Neuronal stem cell (in vitro differentiated cells): ENCODE results near the gene ENPP1.
A peak's percentile ranks its signal among the peaks of the same experiment; 100 is the strongest.

ENCODE experiments used
- DNase-seq: peaks from one replicate; pipeline ENCODE4 v3.0.0-alpha.2; 2013; ENCODE audit warnings: low spot score
- H2AFZ ChIP-seq: one replicate; pipeline ENCODE4 v1.6.1; 2013; ENCODE audit warnings: mild to moderate bottlenecking, low read length, inconsistent platforms
- H2AK5ac ChIP-seq: 2 replicates; pipeline ENCODE4 v1.6.1; 2013; ENCODE audit warnings: low read depth, mild to moderate bottlenecking, inconsistent platforms, low read length, moderate library complexity, mixed read lengths
- H2BK120ac ChIP-seq: 2 replicates; pipeline ENCODE4 v1.6.1; 2013; ENCODE audit warnings: low read depth, mild to moderate bottlenecking, inconsistent platforms, low read length, moderate library complexity, mixed read lengths
- H2BK12ac ChIP-seq: one replicate; pipeline ENCODE4 v1.6.1; 2013; ENCODE audit warnings: low read length, inconsistent platforms
- H2BK15ac ChIP-seq: 2 replicates; pipeline ENCODE4 v1.6.1; 2013; ENCODE audit warnings: mild to moderate bottlenecking, low read length, inconsistent platforms, mixed read lengths
- H2BK5ac ChIP-seq: one replicate; pipeline ENCODE4 v1.6.1; 2013; ENCODE audit warnings: inconsistent platforms, mild to moderate bottlenecking, low read length, moderate library complexity
- H3K14ac ChIP-seq: one replicate; pipeline ENCODE4 v1.6.1; 2013; ENCODE audit warnings: low read length, inconsistent platforms
- H3K18ac ChIP-seq: 2 replicates; pipeline ENCODE4 v1.6.1; 2013; ENCODE audit warnings: low read length, inconsistent platforms
- H3K23ac ChIP-seq: 2 replicates; pipeline ENCODE4 v1.6.1; 2013; ENCODE audit warnings: low read depth, mild to moderate bottlenecking, mixed read lengths, low read length, inconsistent platforms; ENCODE audit not compliant: poor library complexity
- H3K27ac ChIP-seq: replicated peaks from 3 replicates; pipeline ENCODE4 v1.5.1; 2013; ENCODE audit warnings: low read length, inconsistent platforms
- H3K27me3 ChIP-seq, 3 experiments: 2 replicates each; pipeline ENCODE4 v1.6.1; 2013; ENCODE audit warnings: low read length in 3 of 3, mild to moderate bottlenecking in 2 of 3, inconsistent platforms in 1 of 3, low read depth in 1 of 3, mixed read lengths in 1 of 3, moderate library complexity in 1 of 3; ENCODE audit not compliant: control insufficient read depth in 3 of 3, insufficient read depth in 3 of 3
- H3K36me3 ChIP-seq, 2 donors: replicated peaks in 1 of 2; 2 replicates each; pipeline ENCODE4 v1.6.1; 2013; ENCODE audit warnings: low read length in 2 of 2; ENCODE audit not compliant: control insufficient read depth in 2 of 2, insufficient read depth in 2 of 2
- H3K4ac ChIP-seq: 2 replicates; pipeline ENCODE4 v1.6.1; 2013; ENCODE audit warnings: inconsistent platforms, mild to moderate bottlenecking, low read length, moderate library complexity
- H3K4me1 ChIP-seq, 2 donors: 1 replicate in 1 of 2; 2 replicates in 1 of 2; pipeline ENCODE4 v1.6.1; 2013; ENCODE audit warnings: low read length in 2 of 2, low read depth in 1 of 2; ENCODE audit not compliant: control insufficient read depth in 2 of 2, insufficient read depth in 1 of 2
- H3K4me2 ChIP-seq: one replicate; pipeline ENCODE4 v1.6.1; 2013; ENCODE audit warnings: mild to moderate bottlenecking, low read length, inconsistent platforms; ENCODE audit not compliant: insufficient read depth, poor library complexity, severe bottlenecking
- H3K4me3 ChIP-seq, 2 donors: 2 replicates each; pipeline ENCODE4 v1.5.1; 2013; ENCODE audit warnings: low read length in 2 of 2, mild to moderate bottlenecking in 2 of 2, inconsistent platforms in 1 of 2, moderate library complexity in 1 of 2
- H3K79me1 ChIP-seq: one replicate; pipeline ENCODE4 v1.6.1; 2013; ENCODE audit warnings: low read depth, mild to moderate bottlenecking, inconsistent platforms, low read length, moderate library complexity
- H3K9ac ChIP-seq: one replicate; pipeline ENCODE4 v1.6.1; 2013; ENCODE audit warnings: mild to moderate bottlenecking, low read depth, low read length, inconsistent platforms; ENCODE audit not compliant: poor library complexity
- H3K9me3 ChIP-seq, 2 donors: replicated peaks in 1 of 2; 2 replicates each; pipeline versions ENCODE3 to v1.6.1; 2013; ENCODE audit warnings: low read length in 2 of 2, mild to moderate bottlenecking in 2 of 2, inconsistent platforms in 1 of 2, low read depth in 1 of 2, mixed read lengths in 1 of 2, moderate library complexity in 1 of 2; ENCODE audit not compliant: control insufficient read depth in 2 of 2, insufficient read depth in 1 of 2
- H4K8ac ChIP-seq: one replicate; pipeline ENCODE4 v1.6.1; 2013; ENCODE audit warnings: low read depth, mild to moderate bottlenecking, inconsistent platforms, low read length, moderate library complexity
- H4K91ac ChIP-seq: one replicate; pipeline ENCODE4 v1.6.1; 2013; ENCODE audit warnings: low read length, low read depth, mild to moderate bottlenecking, inconsistent platforms; ENCODE audit not compliant: poor library complexity
- WGBS, 2 donors: extraction: QIAGEN DNeasy Blood & Tissue Kit; methylation state at CpG; one replicate each; pipeline ENCODE4 v1.1.7; 2013; ENCODE audit warnings: missing lambda C conversion rate in 2 of 2, mixed read lengths in 1 of 2; ENCODE audit not compliant: insufficient read length in 2 of 2, insufficient replicate concordance in 1 of 2; ENCODE audit errors: extremely low coverage in 2 of 2; 5-methylcytosine and 5-hydroxymethylcytosine counted together

ENPP1 gene

DNA sequence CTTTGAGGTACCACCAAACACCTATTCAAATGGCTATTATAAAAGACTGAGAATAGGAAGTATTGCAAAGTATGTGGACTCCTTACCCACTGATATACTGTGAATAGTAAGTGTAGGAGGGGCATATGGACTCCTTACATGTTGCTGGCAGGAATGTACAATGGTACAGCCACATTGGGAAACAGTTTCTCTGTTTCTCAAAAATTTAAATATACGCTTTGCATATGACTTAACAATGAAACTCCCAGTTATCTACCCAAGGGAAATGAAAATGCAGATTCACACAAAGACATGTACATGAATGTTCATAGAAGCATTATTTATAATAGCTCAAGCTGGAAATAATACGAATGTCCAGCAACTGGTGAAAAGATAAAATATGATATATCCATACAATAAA lies 5.5 kb upstream of the ENPP1 start:
- Histone ChIP-seq H3K18ac (no peak overlapping the region), H3K9ac (no peak overlapping the region), H3K27ac (no peak overlapping the region), H3K79me1 (no peaks in the 10 kb centered on the region), H4K8ac (no peak overlapping the region), H3K23ac (no peak overlapping the region), H2BK12ac (no peak overlapping the region), H2BK120ac (no peak overlapping the region), H4K91ac (no peak overlapping the region), H3K9me3 (peaks cover 0 to 1% of the 10 kb centered on the region in 2 donors), H2BK15ac (no peak overlapping the region), H2AFZ (no peak overlapping the region), H3K14ac (no peak overlapping the region), H3K4me3 (no peak overlapping the region), H3K4me2 (no peak overlapping the region), H2AK5ac (no peak overlapping the region), H2BK5ac (no peak overlapping the region), H3K27me3 (peaks cover 0 to 34% (median 5%) of the 10 kb centered on the region in 3 experiments), H3K4ac (no peak overlapping the region), H3K36me3 (no peaks in the 10 kb centered on the region), H3K4me1 (peaks cover 0 to 3% of the 10 kb centered on the region in 2 donors)
- no CpG with 5 or more reads among the region's 2 CpGs for WGBS, 2 donors
- no peak for DNase-seq

DNA sequence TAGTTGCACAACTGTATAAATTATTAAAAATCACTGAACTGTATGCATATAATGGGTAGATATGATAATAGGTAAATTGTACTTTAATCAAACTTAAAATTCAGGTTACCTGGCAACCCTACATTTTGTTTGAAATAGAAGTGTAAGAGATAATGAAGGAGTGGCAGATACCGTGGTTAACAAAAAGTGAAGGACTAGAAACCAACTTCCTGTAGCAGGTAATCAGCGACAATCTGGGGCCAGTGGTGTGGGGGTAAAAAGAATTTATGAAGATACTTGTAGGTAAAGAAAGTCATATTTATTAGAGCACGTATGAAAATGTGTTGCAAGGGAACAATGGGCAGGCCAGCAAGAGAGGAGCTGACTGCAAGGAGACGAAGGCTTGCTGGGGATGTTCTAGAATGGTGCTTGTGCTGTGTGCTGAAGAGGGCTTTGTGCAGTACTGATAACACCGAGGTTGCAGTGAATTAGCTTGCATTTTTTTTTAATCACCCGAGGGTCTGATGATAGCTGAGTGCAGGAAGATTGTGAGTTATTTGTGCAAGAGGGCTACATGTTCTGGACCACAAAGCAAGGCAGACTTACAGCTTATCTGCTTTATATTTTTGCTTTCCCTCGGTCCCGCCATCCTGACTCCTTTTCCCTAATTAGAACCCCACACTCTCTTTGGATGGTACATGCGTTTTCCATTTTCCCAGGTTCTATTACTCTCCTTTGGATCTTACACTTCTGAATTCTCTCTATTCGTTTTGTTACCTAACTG lies 4.6 kb upstream of the ENPP1 start:
- Histone ChIP-seq H2BK5ac (no peak overlapping the region), H3K79me1 (no peaks in the 10 kb centered on the region), H2BK12ac (no peak overlapping the region), H3K9me3 (peaks cover 0 to 1% of the 10 kb centered on the region in 2 donors), H3K27me3 (peaks cover 0 to 37% (median 5%) of the 10 kb centered on the region in 3 experiments), H3K4me2 (no peak overlapping the region), H2BK120ac (no peak overlapping the region), H3K27ac (no peak overlapping the region), H3K18ac (no peak overlapping the region), H3K4ac (no peak overlapping the region), H3K4me1 (peaks cover 0 to 3% of the 10 kb centered on the region in 2 donors), H2BK15ac (no peak overlapping the region), H3K23ac (no peak overlapping the region), H2AK5ac (no peak overlapping the region), H3K14ac (no peak overlapping the region), H3K9ac (no peak overlapping the region), H3K4me3 (no peak overlapping the region), H3K36me3 (no peaks in the 10 kb centered on the region), H4K8ac (no peak overlapping the region), H4K91ac (no peak overlapping the region), H2AFZ (no peak overlapping the region)
- DNase-seq: no peak
- WGBS, 2 donors: no CpG with 5 or more reads among the region's 10 CpGs

DNA sequence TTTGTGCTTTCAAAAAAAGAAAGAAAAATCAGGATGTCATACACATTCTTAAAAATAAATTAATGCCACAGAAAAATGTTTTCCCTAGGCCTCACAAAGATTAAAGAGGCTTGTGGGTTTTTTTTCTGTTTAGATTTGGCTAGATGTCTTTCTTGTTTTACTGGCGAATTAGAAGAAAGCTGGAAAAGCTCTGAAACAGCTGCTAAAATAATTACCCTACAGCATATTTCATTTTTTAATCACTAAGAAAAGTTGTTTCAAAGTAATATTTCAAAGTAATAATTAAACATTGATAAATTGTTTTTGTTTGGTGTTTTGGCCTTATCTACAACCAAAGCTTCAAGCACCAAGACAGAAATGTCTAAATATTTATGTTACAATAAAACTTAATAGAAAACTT lies 3.7 kb upstream of the ENPP1 start:
- no peak overlapping the region for H3K18ac ChIP-seq
- H3K4me3 ChIP-seq: no peak overlapping the region
- no peak overlapping the region for H3K14ac ChIP-seq
- H3K4ac ChIP-seq: no peak overlapping the region
- H3K9me3 ChIP-seq: peaks cover 0 to 1% of the 10 kb centered on the region in 2 donors
- WGBS, 2 donors: no CpG with 5 or more reads among the region's 1 CpG
- peaks cover 0 to 43% (median 10%) of the 10 kb centered on the region in 3 experiments for H3K27me3 ChIP-seq
- no peaks in the 10 kb centered on the region for H3K79me1 ChIP-seq
- no peak overlapping the region for H2BK5ac ChIP-seq
- no peaks in the 10 kb centered on the region for H3K36me3 ChIP-seq
- no peak overlapping the region for H4K91ac ChIP-seq
- no peak overlapping the region for H2AK5ac ChIP-seq
- H3K23ac ChIP-seq: no peak overlapping the region
- no peak for DNase-seq
- no peak overlapping the region for H2AFZ ChIP-seq
- no peak overlapping the region for H3K9ac ChIP-seq
- peaks cover 0 to 5% of the 10 kb centered on the region in 2 donors for H3K4me1 ChIP-seq
- no peak overlapping the region for H2BK120ac ChIP-seq
- H4K8ac ChIP-seq: no peak overlapping the region
- no peak overlapping the region for H3K27ac ChIP-seq
- H3K4me2 ChIP-seq: no peak overlapping the region
- H2BK15ac ChIP-seq: no peak overlapping the region
- no peak overlapping the region for H2BK12ac ChIP-seq

DNA sequence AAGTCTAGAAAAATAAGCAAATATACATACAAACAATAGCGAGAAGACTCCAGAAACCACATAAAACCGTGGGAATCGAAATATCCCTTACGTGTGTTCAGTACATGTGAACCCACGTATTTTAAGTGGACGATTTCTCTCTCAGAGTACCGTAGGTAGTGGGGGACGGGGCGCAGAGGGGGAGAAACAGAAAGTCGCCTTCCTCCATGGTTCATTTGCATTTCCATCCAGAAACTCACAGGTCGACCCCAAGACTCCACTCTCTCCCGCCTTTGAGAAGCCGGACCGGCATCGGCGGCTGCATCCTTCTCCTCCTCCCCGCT lies 538 bp upstream of the ENPP1 start:
- peak overlapping the region; percentile 85 for H3K18ac ChIP-seq
- peak overlapping the region; percentile 55 for H3K23ac ChIP-seq
- H3K27me3 ChIP-seq: peaks cover 0 to 70% (median 10%) of the 10 kb centered on the region in 3 experiments
- peak overlapping the region; percentile 54 to 84 for H3K4me3 ChIP-seq
- H2BK15ac ChIP-seq: no peak overlapping the region
- H2AFZ ChIP-seq: peak overlapping the region; percentile 98
- H2AK5ac ChIP-seq: no peak overlapping the region
- no peak overlapping the region for H4K91ac ChIP-seq
- H3K4ac ChIP-seq: no peak overlapping the region
- DNase-seq: no peak
- no peaks in the 10 kb centered on the region for H3K79me1 ChIP-seq
- no CpG with 5 or more reads among the region's 17 CpGs for WGBS, 2 donors
- peak overlapping the region; percentile 69 for H3K4me2 ChIP-seq
- peak overlapping the region; percentile 63 for H3K9ac ChIP-seq
- H3K36me3 ChIP-seq: no peaks in the 10 kb centered on the region
- no peak overlapping the region for H2BK5ac ChIP-seq
- no peak overlapping the region for H3K27ac ChIP-seq
- H2BK12ac ChIP-seq: no peak overlapping the region
- peaks cover 0 to 6% of the 10 kb centered on the region in 2 donors for H3K4me1 ChIP-seq
- H2BK120ac ChIP-seq: no peak overlapping the region
- H3K14ac ChIP-seq: no peak overlapping the region
- no peak overlapping the region for H4K8ac ChIP-seq
- peaks cover 0 to 1% of the 10 kb centered on the region in 2 donors for H3K9me3 ChIP-seq
